Calu3 (cell line): ENCODE results near the gene SART3. TPM values are rescaled to one million over a fixed set of nuclear protein-coding genes. Genes with fewer than 3 reads are reported as not detected.
"Not testable (repeated sequence)": the region's sequence is repeated elsewhere in the genome, so short reads cannot be mapped to it uniquely, and the experiment has no call there.

ENCODE experiments used
- BruUV-seq: library from RNA; stranded (reverse); fragments of 400-500 nt; replicated peaks from 2 replicates; lab custom pipeline; 2021; lab: Mats Ljungman, UMichigan
- CTCF ChIA-PET: fragments of 300-600 bp; sonication (Branson Sonifier 250); formaldehyde crosslinking; loops from one replicate; lab custom pipeline; 2022; ENCODE audit warnings: antibody characterized with exemption; lab: Charles Lee
- DNase-seq: peaks from one replicate; pipeline ENCODE4 v3.0.0; 2022
- H3K27ac Mint-ChIP-seq: one replicate; pipeline ENCODE4 v1.8.0; 2022; ENCODE audit warnings: mixed read lengths; ENCODE audit not compliant: unreplicated experiment
- H3K27me3 Mint-ChIP-seq: one replicate; pipeline ENCODE4 v1.8.0; 2022; ENCODE audit warnings: mixed read lengths; ENCODE audit not compliant: unreplicated experiment
- H3K36me3 Mint-ChIP-seq: one replicate; pipeline ENCODE4 v1.8.0; 2022; ENCODE audit warnings: mild to moderate bottlenecking, moderate library complexity, mixed read lengths; ENCODE audit not compliant: insufficient read depth, unreplicated experiment
- H3K4me1 Mint-ChIP-seq: one replicate; pipeline ENCODE4 v1.8.0; 2022; ENCODE audit warnings: mild to moderate bottlenecking, low read depth, mixed read lengths; ENCODE audit not compliant: unreplicated experiment
- H3K4me3 Mint-ChIP-seq: one replicate; pipeline ENCODE4 v1.8.0; 2022; ENCODE audit warnings: mild to moderate bottlenecking, low read depth, moderate library complexity, mixed read lengths; ENCODE audit not compliant: unreplicated experiment
- H3K9me3 Mint-ChIP-seq: one replicate; pipeline ENCODE4 v1.8.0; 2022; ENCODE audit warnings: low read depth, mixed read lengths; ENCODE audit not compliant: unreplicated experiment
- intact Hi-C: fragments of 100-400 bp; cut with micrococcal nuclease; formaldehyde crosslinking; loops from one replicate; pipeline ENCODE4 v1.10.0; 2022; ENCODE audit not compliant: unreplicated experiment
- total RNA-seq: library from RNA; stranded (reverse); gene quantifications from 2 replicates; pipeline ENCODE4 v1.2.3, GENCODE V29; 2022
- TF ChIP-seq, protein P1 (sequence below): fragments of 200-600 bp; IDR thresholded peaks from one replicate; pipeline ENCODE4 v1.8.0; 2022; ENCODE audit warnings: antibody characterized with exemption; ENCODE audit not compliant: unreplicated experiment

SART3 gene
- total RNA-seq, 1 experiment from 2014 or later = 91.7 TPM

DNA sequence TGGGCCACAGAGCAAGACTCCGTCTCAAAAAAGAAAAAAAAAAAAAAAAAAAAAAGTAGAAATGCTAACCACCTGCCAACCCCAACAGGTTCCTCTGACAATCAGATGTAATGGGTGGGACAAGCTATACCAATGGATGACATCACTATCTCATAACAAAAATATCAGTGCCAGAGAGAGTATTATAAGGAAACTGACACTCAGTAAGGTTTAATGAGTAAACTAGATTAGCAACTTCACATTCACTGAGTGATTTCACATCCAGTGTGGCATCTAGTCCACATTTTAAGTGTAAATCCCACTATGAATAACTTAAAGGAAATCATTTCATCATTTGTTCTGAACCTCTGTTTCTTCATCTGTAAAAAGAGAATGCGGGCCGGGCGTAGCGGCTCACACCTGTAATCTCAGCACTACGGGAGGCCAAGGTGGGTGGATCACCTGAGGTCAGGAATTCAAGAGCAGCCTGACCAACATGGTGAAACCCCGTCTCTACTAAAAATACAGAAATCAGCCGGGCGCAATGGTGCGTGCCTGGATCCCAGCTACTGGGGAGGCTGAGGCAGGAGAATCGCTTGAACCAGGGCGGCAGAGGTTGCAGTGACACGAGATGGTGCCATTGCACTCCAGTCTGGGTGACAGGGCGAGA lies 1.8 kb downstream of the SART3 start:
- no TSS peak for BruUV-seq
- Mint-ChIP-seq H3K4me1 (peaks cover 6% of the 10 kb centered on the region), H3K4me3 (peak overlapping the region; percentile 92), H3K36me3 (peaks cover 54% of the 10 kb centered on the region), H3K27ac (peak overlapping the region; percentile 98), H3K27me3 (no peaks in the 10 kb centered on the region), H3K9me3 (no peaks in the 10 kb centered on the region)
- CTCF ChIA-PET = interaction anchor here (0.7 kb wide), 1 partner anchor 1386 kb away, joined by 3 read pairs; no protein-coding TSS in a partner anchor
- TF ChIP-seq, protein P1, sequence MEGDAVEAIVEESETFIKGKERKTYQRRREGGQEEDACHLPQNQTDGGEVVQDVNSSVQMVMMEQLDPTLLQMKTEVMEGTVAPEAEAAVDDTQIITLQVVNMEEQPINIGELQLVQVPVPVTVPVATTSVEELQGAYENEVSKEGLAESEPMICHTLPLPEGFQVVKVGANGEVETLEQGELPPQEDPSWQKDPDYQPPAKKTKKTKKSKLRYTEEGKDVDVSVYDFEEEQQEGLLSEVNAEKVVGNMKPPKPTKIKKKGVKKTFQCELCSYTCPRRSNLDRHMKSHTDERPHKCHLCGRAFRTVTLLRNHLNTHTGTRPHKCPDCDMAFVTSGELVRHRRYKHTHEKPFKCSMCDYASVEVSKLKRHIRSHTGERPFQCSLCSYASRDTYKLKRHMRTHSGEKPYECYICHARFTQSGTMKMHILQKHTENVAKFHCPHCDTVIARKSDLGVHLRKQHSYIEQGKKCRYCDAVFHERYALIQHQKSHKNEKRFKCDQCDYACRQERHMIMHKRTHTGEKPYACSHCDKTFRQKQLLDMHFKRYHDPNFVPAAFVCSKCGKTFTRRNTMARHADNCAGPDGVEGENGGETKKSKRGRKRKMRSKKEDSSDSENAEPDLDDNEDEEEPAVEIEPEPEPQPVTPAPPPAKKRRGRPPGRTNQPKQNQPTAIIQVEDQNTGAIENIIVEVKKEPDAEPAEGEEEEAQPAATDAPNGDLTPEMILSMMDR = no peak
- DNase-seq = no peak
- intact Hi-C loops = no loop called here

DNA sequence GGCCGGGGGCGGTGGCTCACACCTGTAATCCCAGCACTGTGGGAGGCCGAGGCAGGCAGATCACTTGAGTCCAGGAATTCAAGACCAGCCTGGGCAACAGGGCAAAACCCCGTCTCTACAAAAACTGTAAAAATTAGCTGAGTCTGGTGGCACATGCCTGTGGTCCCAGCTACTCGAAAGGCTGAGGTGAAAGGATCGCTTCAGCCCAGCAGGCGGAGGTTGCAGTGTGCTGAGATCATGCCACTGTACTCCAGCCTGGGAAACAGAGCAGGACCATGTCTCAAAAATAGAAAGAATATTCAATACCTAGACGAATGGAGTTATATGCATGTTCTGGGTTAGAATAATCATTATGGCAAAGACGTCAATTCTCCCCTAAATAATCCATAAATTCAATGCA lies 5.6 kb downstream of the SART3 start:
- Mint-ChIP-seq H3K4me1 (peaks cover 39% of the 10 kb centered on the region), H3K36me3 (peaks cover 28% of the 10 kb centered on the region)
- H3K27me3 Mint-ChIP-seq, H3K9me3 Mint-ChIP-seq, DNase-seq, H3K4me3 Mint-ChIP-seq, BruUV-seq, H3K27ac Mint-ChIP-seq, CTCF ChIA-PET, intact Hi-C loops: not testable (repeated sequence)

- H3K27ac Mint-ChIP-seq = no peak overlapping the region
- no TSS peak for BruUV-seq
- no peak overlapping the region for H3K4me3 Mint-ChIP-seq
- H3K9me3 Mint-ChIP-seq = no peaks in the 10 kb centered on the region
- intact Hi-C loops = no loop called here
- no peaks in the 10 kb centered on the region for H3K27me3 Mint-ChIP-seq
- TF ChIP-seq, protein P1 = no peak
- no peak for DNase-seq
- peaks cover 19% of the 10 kb centered on the region for H3K36me3 Mint-ChIP-seq
- CTCF ChIA-PET = interaction anchor here (0.6 kb wide), 1 partner anchor 116 kb away, joined by 6 read pairs; no protein-coding TSS in a partner anchor
- H3K4me1 Mint-ChIP-seq = peaks cover 39% of the 10 kb centered on the region
Observed at GRCh38 chr12:108553799-108554198, 7.2 kb downstream of the SART3 start.

- H3K4me3 Mint-ChIP-seq = no peak overlapping the region
- TF ChIP-seq, protein P1 = no peak
- H3K36me3 Mint-ChIP-seq = peaks cover 10% of the 10 kb centered on the region
- no peaks in the 10 kb centered on the region for H3K27me3 Mint-ChIP-seq
- DNase-seq = no peak
- CTCF ChIA-PET = no interaction called here
- no peaks in the 10 kb centered on the region for H3K9me3 Mint-ChIP-seq
- H3K27ac Mint-ChIP-seq = no peak overlapping the region
- no TSS peak for BruUV-seq
- peaks cover 33% of the 10 kb centered on the region for H3K4me1 Mint-ChIP-seq
- intact Hi-C loops = no loop called here
Observed at GRCh38 chr12:108551535-108551934, 9.4 kb downstream of the SART3 start.

GRCh38 chr12:108548954-108549521 lies 11.9 kb downstream of the SART3 start:
- intact Hi-C loops = no loop called here
- no peak for DNase-seq
- TF ChIP-seq, protein P1 = no peak
- peaks cover 33% of the 10 kb centered on the region for H3K4me1 Mint-ChIP-seq
- CTCF ChIA-PET = interaction anchor here (0.6 kb wide), 1 partner anchor 1084 kb away, joined by 6 read pairs; no protein-coding TSS in a partner anchor
- H3K4me3 Mint-ChIP-seq = no peak overlapping the region
- BruUV-seq = no TSS peak
- H3K27me3 Mint-ChIP-seq = no peaks in the 10 kb centered on the region
- H3K27ac Mint-ChIP-seq = no peak overlapping the region
- H3K9me3 Mint-ChIP-seq = no peaks in the 10 kb centered on the region
- H3K36me3 Mint-ChIP-seq = peaks cover 31% of the 10 kb centered on the region
